Mucosa of stomach (tissue), 1 donor: Measurements from ENCODE around the gene ADIRF.
"Not testable (repeated sequence)": the region's sequence is repeated elsewhere in the genome, so short reads cannot be mapped to it uniquely, and the experiment has no call there.

Experiments
- H3K27me3 ChIP-seq: one replicate; pipeline ENCODE4 v1.7.0; 2013; ENCODE audit warnings: mild to moderate bottlenecking, low read length; ENCODE audit not compliant: control insufficient read depth, insufficient read depth
- H3K36me3 ChIP-seq: one replicate; pipeline ENCODE4 v1.7.0; 2013; ENCODE audit warnings: low read length; ENCODE audit not compliant: control insufficient read depth, insufficient read depth
- H3K4me1 ChIP-seq: one replicate; pipeline ENCODE4 v1.7.0; 2013; ENCODE audit warnings: mild to moderate bottlenecking, low read length; ENCODE audit not compliant: control insufficient read depth, insufficient read depth
- H3K4me3 ChIP-seq: one replicate; pipeline ENCODE4 v1.7.0; 2013; ENCODE audit warnings: low read length
- H3K9ac ChIP-seq: one replicate; pipeline ENCODE4 v1.7.0; 2013; ENCODE audit warnings: mild to moderate bottlenecking, low read length, moderate library complexity
- H3K9me3 ChIP-seq: one replicate; pipeline ENCODE4 v1.7.0; 2013; ENCODE audit warnings: mild to moderate bottlenecking, low read length, moderate library complexity; ENCODE audit not compliant: control insufficient read depth
- donor health status: Pancreatic carcinoma.

Gene ADIRF

GRCh38 chr10:87008303-87008702 is 40.0 kb downstream of the ADIRF start:
- H3K36me3 ChIP-seq, H3K4me1 ChIP-seq, H3K27me3 ChIP-seq, H3K9me3 ChIP-seq, H3K4me3 ChIP-seq, H3K9ac ChIP-seq: not testable (repeated sequence)

GRCh38 chr10:87009134-87009696 is 40.9 kb downstream of the ADIRF start:
- H3K4me1 ChIP-seq, H3K9me3 ChIP-seq, H3K9ac ChIP-seq, H3K27me3 ChIP-seq, H3K4me3 ChIP-seq, H3K36me3 ChIP-seq: not testable (repeated sequence)

- H3K4me3 ChIP-seq, H3K9ac ChIP-seq, H3K36me3 ChIP-seq, H3K9me3 ChIP-seq, H3K27me3 ChIP-seq, H3K4me1 ChIP-seq: not testable (repeated sequence)
Observed at GRCh38 chr10:87013528-87013927, 45.2 kb downstream of the ADIRF start.

- H3K4me1 ChIP-seq, H3K9ac ChIP-seq, H3K27me3 ChIP-seq, H3K9me3 ChIP-seq, H3K4me3 ChIP-seq, H3K36me3 ChIP-seq: not testable (repeated sequence)
Observed at GRCh38 chr10:87014986-87015716, 46.9 kb downstream of the ADIRF start.

- H3K9ac ChIP-seq, H3K4me3 ChIP-seq, H3K9me3 ChIP-seq, H3K4me1 ChIP-seq, H3K36me3 ChIP-seq, H3K27me3 ChIP-seq: not testable (repeated sequence)
Observed at GRCh38 chr10:87018127-87018526, 49.8 kb downstream of the ADIRF start.

- H3K9me3 ChIP-seq, H3K27me3 ChIP-seq, H3K36me3 ChIP-seq, H3K9ac ChIP-seq, H3K4me3 ChIP-seq, H3K4me1 ChIP-seq: not testable (repeated sequence)
Observed at GRCh38 chr10:87019066-87019465, 50.8 kb downstream of the ADIRF start.

GRCh38 chr10:87019504-87019903 is 51.2 kb downstream of the ADIRF start:
- H3K9ac ChIP-seq, H3K27me3 ChIP-seq, H3K4me1 ChIP-seq, H3K4me3 ChIP-seq, H3K36me3 ChIP-seq, H3K9me3 ChIP-seq: not testable (repeated sequence)

GRCh38 chr10:87020056-87020455 is 51.8 kb downstream of the ADIRF start, which contains the start of gene FAM25A:
TSS of gene FAM25A (plus strand) at chr10:87020294. CDS start at chr10:87020325, 31 bp downstream.
- not testable (repeated sequence) for H3K4me3 ChIP-seq, H3K9me3 ChIP-seq, H3K36me3 ChIP-seq, H3K27me3 ChIP-seq, H3K4me1 ChIP-seq, H3K9ac ChIP-seq
